Measurements from ENCODE around the gene NUP85. TPM values are rescaled to one million over a fixed set of nuclear protein-coding genes. Genes with fewer than 3 reads are reported as not detected.

Gene NUP85
- total and polyA plus RNA-seq, 2 of the 4 experiments (the other 2 are of a cell fraction) = 29.4 to 54.4 TPM

GRCh38 chr17:75228847-75229246, 23.4 kb downstream of the NUP85 start:
- ATAC-seq (ENCODE audit: low read depth) = no peak

More at GRCh38 chr17:75228847-75229246, 23.4 kb downstream of the NUP85 start:
- Histone ChIP-seq H2AK9ac (replicated peaks; ENCODE audit: low read depth, low read length, poor library complexity) (no peak overlapping the region), H3K27me3 (ENCODE audit: control insufficient read depth, insufficient read depth, low read length) (no peaks in the 10 kb centered on the region), H3K14ac (replicated peaks; ENCODE audit: low read depth, low read length) (no peak overlapping the region), H4K20me1 (ENCODE audit: insufficient read depth, low read length) (no peaks in the 10 kb centered on the region), H4K91ac (ENCODE audit: insufficient read depth, low read depth, low read length) (no peak overlapping the region), H2AFZ (replicated peaks; ENCODE audit: low read length, poor library complexity) (no peak overlapping the region), H4K8ac (ENCODE audit: low read depth in 2 of 2, low read length in 2 of 2) (no peak overlapping the region), H3K4me1 (ENCODE audit: control insufficient read depth, insufficient read depth, low read length) (no peaks in the 10 kb centered on the region), H3K9me3 (ENCODE audit: control insufficient read depth, insufficient read depth, low read length) (no peaks in the 10 kb centered on the region), H3K9ac (ENCODE audit: low read depth, low read length) (no peak overlapping the region), H3K79me1 (ENCODE audit: low read depth in 1 of 2, low read length in 2 of 2) (peaks cover 2 to 8% of the 10 kb centered on the region in 2 experiments; a peak in 2 of 4 replicates), H2BK15ac (ENCODE audit: low read depth, low read length) (no peak overlapping the region), H3K36me3 (ENCODE audit: control insufficient read depth, insufficient read depth, low read length) (peaks cover 62% of the 10 kb centered on the region), H3K4me3 (ENCODE audit: insufficient read depth, low read depth, low read length) (no peak overlapping the region), H3K18ac (ENCODE audit: low read depth, low read length) (no peak overlapping the region), H2BK20ac (ENCODE audit: low read depth, low read length) (no peak overlapping the region), H2BK5ac (ENCODE audit: low read depth, low read length, poor library complexity, severe bottlenecking) (no peak overlapping the region), H3K9me1 (ENCODE audit: insufficient read depth, low read length) (no peaks in the 10 kb centered on the region), H3K56ac (ENCODE audit: extremely low read depth, insufficient read depth, low read length) (no peak overlapping the region), H3K23ac (ENCODE audit: low read depth, low read length) (no peak overlapping the region), H4K5ac (ENCODE audit: low read depth, low read length) (no peak overlapping the region), H3K4me2 (ENCODE audit: low read depth, low read length) (no peak overlapping the region), H2AK5ac (ENCODE audit: low read depth, low read length) (no peak overlapping the region), H2BK120ac (ENCODE audit: low read depth, low read length) (no peak overlapping the region), H3K27ac (ENCODE audit: insufficient read depth, low read length) (no peak overlapping the region), H3K4ac (ENCODE audit: low read depth, low read length) (no peak overlapping the region)
- BruUV-seq (replicated peaks) = no TSS peak
- CTCF ChIA-PET = no interaction called here
- no peak for DNase-seq
- POLR2A ChIA-PET (ENCODE audit: unreplicated experiment) = no interaction called here
- TF ChIP-seq NFE2L2 (IDR thresholded peaks at IDR 0.05; ENCODE audit: low read depth, low read length) (no peak), USF2 (IDR thresholded peaks at IDR 0.05; ENCODE audit: low read depth, low read length) (no peak), MAZ (IDR thresholded peaks at IDR 0.05; ENCODE audit: borderline replicate concordance, low read depth, low read length) (no peak), RCOR1 (IDR thresholded peaks at IDR 0.05; ENCODE audit: insufficient replicate concordance, low read length) (no peak), CEBPB (IDR thresholded peaks at IDR 0.05; ENCODE audit: low read depth, low read length) (no peak), CHD1 (IDR thresholded peaks at IDR 0.05; ENCODE audit: low read depth, low read length) (no peak)
- dilution Hi-C loops (cut with HindIII; ENCODE audit: low sequenced_read_pairs, unreplicated experiment) = no loop called here
- intact Hi-C loops (cut with micrococcal nuclease) = no loop called here
- in situ Hi-C loops (cut with MboI; ENCODE audit: low sequenced_read_pairs) = no loop called here
- 82% methylated on average over 2 of the region's 4 CpGs; no CpG with 5 or more reads in 1 of the 2 experiments for WGBS, 2 experiments (ENCODE audit: extremely low coverage in 2 of 2, insufficient read length in 1 of 2)
